CD14-positive monocyte (primary cell): ENCODE results near the gene MEIS2. TPM values are rescaled to one million over a fixed set of nuclear protein-coding genes. Genes with fewer than 3 reads are reported as not detected.

ENCODE experiments used
- DNase-seq, 3 donors: peaks; one replicate each; pipeline ENCODE4 v3.0.0-alpha.2; 2011 to 2022
- H2AFZ ChIP-seq: 2 replicates; pipeline ENCODE4 v1.6.0; 2012; ENCODE audit warnings: mild to moderate bottlenecking, low read depth, low read length, inconsistent platforms; ENCODE audit not compliant: insufficient read depth, poor library complexity, severe bottlenecking
- H3K27ac ChIP-seq, 2 donors: 1 replicate in 1 of 2; 2 replicates in 1 of 2; pipeline ENCODE4 v1.5.1; 2012 to 2013; ENCODE audit warnings: low read length in 2 of 2, control low read depth in 1 of 2, inconsistent platforms in 1 of 2, low read depth in 1 of 2, mild to moderate bottlenecking in 1 of 2
- H3K27me3 ChIP-seq, 2 donors: one replicate each; pipeline versions ENCODE4 v1.6.0 to v1.6.1; 2011 to 2013; ENCODE audit warnings: low read length in 2 of 2; ENCODE audit not compliant: control insufficient read depth in 2 of 2, insufficient read depth in 2 of 2
- H3K36me3 ChIP-seq, 2 donors: replicated peaks in 1 of 2; 1 replicate in 1 of 2; 2 replicates in 1 of 2; pipeline versions ENCODE4 v1.5.1 to v1.6.1; 2012 to 2013; ENCODE audit warnings: low read length in 2 of 2, control low read depth in 1 of 2, inconsistent platforms in 1 of 2, mild to moderate bottlenecking in 1 of 2; ENCODE audit not compliant: insufficient read depth in 2 of 2, control insufficient read depth in 1 of 2
- H3K4me1 ChIP-seq, 2 donors: 1 replicate in 1 of 2; 2 replicates in 1 of 2; pipeline versions ENCODE4 v1.5.1 to v1.6.1; 2012 to 2013; ENCODE audit warnings: low read length in 2 of 2, control low read depth in 1 of 2, inconsistent platforms in 1 of 2, mild to moderate bottlenecking in 1 of 2, moderate library complexity in 1 of 2; ENCODE audit not compliant: insufficient read depth in 2 of 2, control insufficient read depth in 1 of 2
- H3K4me2 ChIP-seq: replicated peaks from 2 replicates; pipeline ENCODE3; 2012; ENCODE audit warnings: low read length, moderate library complexity, mild to moderate bottlenecking; ENCODE audit not compliant: poor library complexity, severe bottlenecking; ENCODE audit errors: extremely low read depth
- H3K4me3 ChIP-seq, 3 experiments: fragments of 200-600 bp in 1 of 3; sonication (generic) in 1 of 3; replicated peaks in 1 of 3; 1 replicate in 2 of 3; 2 replicates in 1 of 3; pipeline ENCODE4 v1.5.1; 2011 to 2013; ENCODE audit warnings: low read length in 3 of 3, mild to moderate bottlenecking in 3 of 3, control low read depth in 2 of 3, low read depth in 2 of 3, inconsistent platforms in 1 of 3, moderate library complexity in 1 of 3
- H3K79me2 ChIP-seq: 2 replicates; pipeline ENCODE4 v1.6.0; 2012; ENCODE audit warnings: mild to moderate bottlenecking, control low read depth, inconsistent platforms, low read length, moderate library complexity; ENCODE audit not compliant: insufficient read depth
- H3K9ac ChIP-seq: 2 replicates; pipeline ENCODE4 v1.6.0; 2017; ENCODE audit warnings: low read length, mild to moderate bottlenecking; ENCODE audit not compliant: insufficient read depth, poor library complexity, severe bottlenecking
- H3K9me3 ChIP-seq, 2 donors: replicated peaks in 1 of 2; 1 replicate in 1 of 2; 2 replicates in 1 of 2; pipeline versions ENCODE4 v1.5.1 to v1.6.1; 2012 to 2013; ENCODE audit warnings: low read length in 2 of 2, control low read depth in 1 of 2; ENCODE audit not compliant: control insufficient read depth in 1 of 2, insufficient read depth in 1 of 2
- H4K20me1 ChIP-seq: 2 replicates; pipeline ENCODE4 v1.6.0; 2012; ENCODE audit warnings: mild to moderate bottlenecking, low read length, control low read depth, moderate library complexity; ENCODE audit not compliant: insufficient read depth
- H3K27ac Mint-ChIP-seq, 7 donors: one replicate each; pipeline ENCODE4 v1.8.0; 2020; ENCODE audit warnings: mild to moderate bottlenecking in 7 of 7, mixed read lengths in 7 of 7, moderate library complexity in 6 of 7, inconsistent platforms in 2 of 7
- H3K27me3 Mint-ChIP-seq, 3 donors: one replicate each; pipeline ENCODE4 v1.8.0; 2021 to 2022; ENCODE audit warnings: low read depth in 3 of 3, mild to moderate bottlenecking in 3 of 3, mixed read lengths in 3 of 3, moderate library complexity in 3 of 3, inconsistent platforms in 1 of 3
- H3K36me3 Mint-ChIP-seq, 2 donors: one replicate each; pipeline ENCODE4 v1.8.0; 2020; ENCODE audit warnings: mixed read lengths in 2 of 2, inconsistent platforms in 1 of 2, mild to moderate bottlenecking in 1 of 2
- H3K4me1 Mint-ChIP-seq: one replicate; pipeline ENCODE4 v1.8.0; 2020; ENCODE audit warnings: mild to moderate bottlenecking, mixed read lengths
- H3K4me3 Mint-ChIP-seq, 2 donors: one replicate each; pipeline ENCODE4 v1.8.0; 2020; ENCODE audit warnings: mild to moderate bottlenecking in 2 of 2, mixed read lengths in 2 of 2, moderate library complexity in 1 of 2
- H3K9me3 Mint-ChIP-seq, 7 donors: one replicate each; pipeline ENCODE4 v1.8.0; 2020 to 2022; ENCODE audit warnings: mixed read lengths in 7 of 7, mild to moderate bottlenecking in 6 of 7, moderate library complexity in 6 of 7, inconsistent platforms in 2 of 7
- CTCF ChIP-seq: fragments of 200-600 bp; IDR thresholded peaks from one replicate; pipeline ENCODE4 v1.8.0; 2022; ENCODE audit warnings: antibody characterized with exemption, mild to moderate bottlenecking
- WGBS: methylation state at CpG from one replicate; pipeline ENCODE4 v1.1.5; 2013; ENCODE audit warnings: missing lambda C conversion rate; ENCODE audit not compliant: insufficient coverage; 5-methylcytosine and 5-hydroxymethylcytosine counted together
- intact Hi-C, 2 donors: fragments of 100-400 bp; cut with micrococcal nuclease; formaldehyde crosslinking; loops; one replicate each; pipeline versions ENCODE4 v1.15.0 to v1.15.1; 2023
- polyA plus RNA-seq, 3 donors: library from polyadenylated mRNA; depleted of rRNA in 1 of 3; unstranded in 2 of 3; stranded (reverse) in 1 of 3; fragments of 300-500 nt in 2 of 3; fragments of >200 nt in 1 of 3; fragmentation: Illumina TruSeq in 2 of 3; gene quantifications; 1 replicate in 2 of 3; 2 replicates in 1 of 3; pipeline ENCODE4 v1.2.3, GENCODE V29; 2012 to 2021

Gene MEIS2
- polyA plus RNA-seq, 3 donors, result not detected

GRCh38 chr15:36879568-36880222 is 220.7 kb downstream of the MEIS2 start:
- H3K9me3 Mint-ChIP-seq, result peaks cover 0 to 25% (median 12%) of the 10 kb centered on the region in 7 donors
- Histone ChIP-seq H3K79me2 (no peaks in the 10 kb centered on the region), H3K9ac (no peak overlapping the region), H3K4me2 (no peak overlapping the region), H3K4me3 (no peak overlapping the region), H4K20me1 (no peaks in the 10 kb centered on the region), H3K9me3 (peaks cover 7 to 57% of the 10 kb centered on the region in 2 donors), H3K27ac (no peak overlapping the region), H3K4me1 (no peaks in the 10 kb centered on the region), H2AFZ (no peak overlapping the region), H3K36me3 (no peaks in the 10 kb centered on the region), H3K27me3 (peaks cover 85 to 100% of the 10 kb centered on the region in 2 donors)
- H3K4me1 Mint-ChIP-seq, result peaks cover 2% of the 10 kb centered on the region
- no peak for DNase-seq
- intact Hi-C loops, result no loop called here
- TF ChIP-seq CTCF, result no peak
- H3K4me3 Mint-ChIP-seq, result peak overlapping the region in 1 of 2 donors; percentile 81
- 7% methylated on average over 18 of the region's 25 CpGs for WGBS
- H3K27ac Mint-ChIP-seq, result no peak overlapping the region
- no peaks in the 10 kb centered on the region for H3K36me3 Mint-ChIP-seq
- H3K27me3 Mint-ChIP-seq, result peaks cover 84 to 95% (median 87%) of the 10 kb centered on the region in 3 donors

- Mint-ChIP-seq H3K9me3 (peaks cover 0 to 25% (median 12%) of the 10 kb centered on the region in 7 donors), H3K4me1 (peaks cover 2% of the 10 kb centered on the region), H3K27me3 (peaks cover 75 to 87% (median 79%) of the 10 kb centered on the region in 3 donors), H3K36me3 (no peaks in the 10 kb centered on the region), H3K27ac (no peak overlapping the region), H3K4me3 (peak overlapping the region in 1 of 2 donors; percentile 81)
- no peaks in the 10 kb centered on the region for H3K36me3 ChIP-seq
- no peak for TF ChIP-seq CTCF
- H3K4me3 ChIP-seq, result no peak overlapping the region
- no peak overlapping the region for H3K27ac ChIP-seq
- H3K4me2 ChIP-seq, result no peak overlapping the region
- no peak for DNase-seq
- intact Hi-C loops, result no loop called here
- H2AFZ ChIP-seq, result no peak overlapping the region
- no peak overlapping the region for H3K9ac ChIP-seq
- H4K20me1 ChIP-seq, result no peaks in the 10 kb centered on the region
- peaks cover 76 to 94% of the 10 kb centered on the region in 2 donors for H3K27me3 ChIP-seq
- H3K4me1 ChIP-seq, result no peaks in the 10 kb centered on the region
- 15% methylated on average over 10 of the region's 12 CpGs for WGBS
- peaks cover 7 to 55% of the 10 kb centered on the region in 2 donors for H3K9me3 ChIP-seq
- no peaks in the 10 kb centered on the region for H3K79me2 ChIP-seq
Observed at GRCh38 chr15:36878684-36879262, 221.6 kb downstream of the MEIS2 start.
